IPS DF 6.9 (cell line): ENCODE data around the gene POLR2M.
A peak's percentile ranks its signal among the peaks of the same experiment; 100 is the strongest.

Experiments used
- DNase-seq: peaks from one replicate; pipeline ENCODE4 v3.0.0-alpha.2; 2013; ENCODE audit warnings: low read depth, low spot score
- H3K27ac ChIP-seq: one replicate; pipeline ENCODE4 v1.5.1; 2013; ENCODE audit warnings: low read length, control low read depth
- H3K27me3 ChIP-seq: 2 replicates; pipeline ENCODE4 v1.6.1; 2013; ENCODE audit warnings: mild to moderate bottlenecking, low read length; ENCODE audit not compliant: control insufficient read depth, insufficient read depth
- H3K36me3 ChIP-seq: 2 replicates; pipeline ENCODE4 v1.6.1; 2013; ENCODE audit warnings: low read length; ENCODE audit not compliant: control insufficient read depth, insufficient read depth
- H3K4me1 ChIP-seq: 2 replicates; pipeline ENCODE4 v1.6.1; 2013; ENCODE audit warnings: low read length; ENCODE audit not compliant: control insufficient read depth, insufficient read depth
- H3K4me3 ChIP-seq: 2 replicates; pipeline ENCODE4 v1.5.1; 2013; ENCODE audit warnings: mild to moderate bottlenecking, low read length
- H3K9me3 ChIP-seq: 2 replicates; pipeline ENCODE4 v1.6.1; 2013; ENCODE audit warnings: low read length, inconsistent platforms; ENCODE audit not compliant: control insufficient read depth, insufficient read depth
- WGBS: extraction: QIAGEN DNeasy Blood & Tissue Kit; methylation state at CpG from one replicate; pipeline ENCODE4 v1.1.7; 2013; ENCODE audit warnings: mixed read lengths, missing lambda C conversion rate; ENCODE audit not compliant: insufficient read length, insufficient coverage; 5-methylcytosine and 5-hydroxymethylcytosine counted together

POLR2M gene

DNA sequence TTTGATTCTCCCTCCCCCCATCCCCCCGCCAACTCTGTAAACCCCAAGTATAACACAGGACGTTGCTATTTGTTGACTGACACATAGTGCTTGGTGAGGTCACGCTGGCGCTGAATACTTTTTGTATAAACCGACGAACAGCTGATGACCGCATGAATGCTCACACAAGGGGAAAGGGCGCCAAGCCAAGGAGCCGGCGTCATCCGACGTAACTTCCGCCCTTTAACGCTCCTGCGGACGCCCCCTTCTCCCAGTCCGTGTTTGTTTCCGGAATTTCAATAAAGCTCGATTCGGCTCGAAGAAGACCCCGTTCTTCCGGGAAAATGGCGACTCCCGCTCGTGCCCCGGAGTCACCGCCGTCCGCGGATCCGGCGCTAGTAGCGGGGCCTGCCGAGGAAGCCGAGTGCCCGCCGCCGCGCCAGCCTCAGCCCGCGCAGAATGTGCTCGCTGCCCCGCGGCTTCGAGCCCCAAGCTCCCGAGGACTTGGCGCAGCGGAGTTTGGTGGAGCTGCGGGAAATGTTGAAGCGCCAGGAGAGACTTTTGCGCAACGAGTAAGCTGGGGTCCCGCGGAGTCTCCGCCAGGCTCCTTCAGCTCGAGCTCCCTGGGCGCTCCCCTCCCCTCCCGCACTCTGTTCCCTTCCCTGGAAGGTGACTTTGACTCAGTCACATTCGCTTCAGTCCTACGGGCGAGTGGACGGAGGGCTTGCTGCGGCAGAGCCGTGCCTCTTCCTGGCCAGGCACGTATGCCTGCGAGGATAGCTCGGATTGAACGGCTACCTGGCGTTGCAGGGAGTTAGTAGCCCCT lies at the start of gene POLR2M:
TSS of gene POLR2M (plus strand) at position 310 of the 805 bp plus-strand sequence. CDS start at position 439, 129 bp downstream.
- peak; percentile 92 for DNase-seq
- Histone ChIP-seq H3K4me1 (peaks cover 2% of the 10 kb centered on the region; the same call in 1 of the 2 replicates), H3K36me3 (peaks cover 3% of the 10 kb centered on the region; the same call in 1 of the 2 replicates), H3K9me3 (no peaks in the 10 kb centered on the region), H3K27me3 (no peaks in the 10 kb centered on the region), H3K4me3 (peak within 1 kb of the TSS; percentile 82), H3K27ac (no peak within 1 kb of the TSS)
- WGBS: no CpG with 5 or more reads among the region's 70 CpGs

- Histone ChIP-seq H3K27me3 (no peaks in the 10 kb centered on the region), H3K27ac (no peak overlapping the region), H3K36me3 (no peaks in the 10 kb centered on the region), H3K4me3 (no peak overlapping the region), H3K9me3 (no peaks in the 10 kb centered on the region), H3K4me1 (no peaks in the 10 kb centered on the region)
- WGBS: no CpG with 5 or more reads among the region's 1 CpG
- no peak for DNase-seq
Observed at GRCh38 chr15:57657619-57658018, 48.9 kb upstream of the POLR2M start.

DNA sequence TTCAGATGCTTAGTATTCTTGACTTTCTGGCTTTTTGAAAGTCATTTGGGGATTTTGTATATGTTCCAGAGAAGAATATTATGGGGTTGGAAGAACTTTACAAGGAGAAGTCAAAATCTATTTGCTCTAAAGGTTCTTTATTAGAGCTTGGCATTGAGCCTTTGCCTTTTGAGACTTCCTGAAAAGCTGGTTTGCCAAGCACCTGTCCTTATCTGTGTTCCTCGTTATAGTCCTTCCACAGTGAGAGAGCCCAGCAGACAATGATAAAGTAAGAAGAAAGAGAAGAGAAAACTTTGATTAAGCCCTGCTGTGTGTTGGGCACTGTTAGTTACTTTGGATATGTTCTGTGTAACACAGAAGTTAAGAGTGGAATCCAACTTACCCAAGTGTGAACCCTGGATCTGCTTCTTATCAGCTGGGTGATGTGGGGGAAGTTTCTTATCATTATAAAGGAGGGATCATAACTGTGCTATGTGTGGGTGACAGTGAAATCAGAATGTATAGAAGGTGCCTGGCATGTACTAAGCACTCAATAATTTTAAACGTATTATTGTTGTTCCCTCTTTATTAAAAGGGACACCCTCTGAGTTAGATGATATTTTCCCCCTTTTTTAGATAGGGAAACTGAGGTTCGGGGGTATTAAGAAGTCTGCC lies 44.3 kb upstream of the POLR2M start:
- H3K27ac ChIP-seq: no peak overlapping the region

DNA sequence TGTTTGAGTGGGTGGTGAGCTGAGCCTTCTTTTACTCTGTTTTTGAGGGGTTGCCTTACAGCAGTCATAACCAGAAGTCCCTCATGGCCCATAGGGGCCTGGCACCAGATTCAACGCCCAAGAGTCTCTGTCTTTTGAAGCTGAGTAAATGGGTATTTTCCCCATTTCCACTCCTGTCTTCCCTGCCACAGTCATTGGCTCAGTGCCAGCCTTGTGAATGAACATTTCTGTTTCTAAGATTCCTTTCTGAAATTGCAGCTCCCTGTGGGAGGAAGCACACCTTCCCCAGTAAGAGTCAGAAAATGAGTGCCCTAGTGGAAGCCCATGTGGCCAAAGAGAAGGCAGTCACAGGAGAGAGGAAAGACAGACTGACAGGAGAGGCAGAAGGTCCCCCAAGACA lies 43.7 kb upstream of the POLR2M start:
- H3K4me3 ChIP-seq: no peak overlapping the region
- no peaks in the 10 kb centered on the region for H3K4me1 ChIP-seq
- WGBS: no CpG with 5 or more reads among the region's 1 CpG
- H3K9me3 ChIP-seq: no peaks in the 10 kb centered on the region
- H3K27me3 ChIP-seq: no peaks in the 10 kb centered on the region
- no peak overlapping the region for H3K27ac ChIP-seq
- H3K36me3 ChIP-seq: no peaks in the 10 kb centered on the region
- DNase-seq: no peak

More for the DNA sequence above, 44.3 kb upstream of the POLR2M start:
- no peaks in the 10 kb centered on the region for H3K36me3 ChIP-seq
- H3K27me3 ChIP-seq: no peaks in the 10 kb centered on the region
- H3K4me1 ChIP-seq: no peaks in the 10 kb centered on the region
- no peaks in the 10 kb centered on the region for H3K9me3 ChIP-seq
- no CpG with 5 or more reads among the region's 3 CpGs for WGBS
- no peak overlapping the region for H3K4me3 ChIP-seq
- DNase-seq: no peak

- no peaks in the 10 kb centered on the region for H3K27me3 ChIP-seq
- no peak for DNase-seq
- H3K4me3 ChIP-seq: no peak overlapping the region
- no peaks in the 10 kb centered on the region for H3K4me1 ChIP-seq
- WGBS: no CpG with 5 or more reads among the region's 2 CpGs
- no peaks in the 10 kb centered on the region for H3K36me3 ChIP-seq
- no peak overlapping the region for H3K27ac ChIP-seq
- no peaks in the 10 kb centered on the region for H3K9me3 ChIP-seq
Observed at GRCh38 chr15:57663262-57663661, 43.3 kb upstream of the POLR2M start.

DNA sequence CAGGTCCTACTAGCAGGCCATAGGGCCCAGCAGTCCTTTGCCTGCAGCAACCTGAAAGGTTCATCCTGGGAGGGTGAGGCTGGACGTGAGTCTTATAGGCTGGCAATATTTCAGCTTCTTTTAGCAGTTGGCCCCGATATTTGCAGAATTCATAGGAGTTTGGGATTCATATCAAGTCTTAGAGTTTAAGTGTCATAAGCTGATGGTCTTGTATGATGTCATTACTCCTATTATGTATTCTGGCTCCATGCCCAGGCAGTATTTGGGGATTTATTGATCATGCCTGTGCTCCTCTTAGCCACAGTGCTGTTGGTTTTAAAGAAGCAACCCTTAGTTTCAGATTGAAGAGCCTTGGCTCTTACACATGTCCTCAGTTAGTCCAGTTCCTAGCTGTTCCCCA lies 41.3 kb upstream of the POLR2M start:
- H3K9me3 ChIP-seq: no peaks in the 10 kb centered on the region
- H3K4me3 ChIP-seq: no peak overlapping the region
- no peaks in the 10 kb centered on the region for H3K36me3 ChIP-seq
- no CpG with 5 or more reads among the region's 2 CpGs for WGBS
- no peaks in the 10 kb centered on the region for H3K4me1 ChIP-seq
- H3K27me3 ChIP-seq: no peaks in the 10 kb centered on the region
- H3K27ac ChIP-seq: no peak overlapping the region
- no peak for DNase-seq

GRCh38 chr15:57665939-57666338 lies 40.6 kb upstream of the POLR2M start:
- no peaks in the 10 kb centered on the region for H3K4me1 ChIP-seq
- DNase-seq: no peak
- H3K27ac ChIP-seq: no peak overlapping the region
- H3K4me3 ChIP-seq: no peak overlapping the region
- no peaks in the 10 kb centered on the region for H3K36me3 ChIP-seq
- H3K27me3 ChIP-seq: no peaks in the 10 kb centered on the region
- WGBS: no CpG with 5 or more reads among the region's 4 CpGs
- H3K9me3 ChIP-seq: no peaks in the 10 kb centered on the region

DNA sequence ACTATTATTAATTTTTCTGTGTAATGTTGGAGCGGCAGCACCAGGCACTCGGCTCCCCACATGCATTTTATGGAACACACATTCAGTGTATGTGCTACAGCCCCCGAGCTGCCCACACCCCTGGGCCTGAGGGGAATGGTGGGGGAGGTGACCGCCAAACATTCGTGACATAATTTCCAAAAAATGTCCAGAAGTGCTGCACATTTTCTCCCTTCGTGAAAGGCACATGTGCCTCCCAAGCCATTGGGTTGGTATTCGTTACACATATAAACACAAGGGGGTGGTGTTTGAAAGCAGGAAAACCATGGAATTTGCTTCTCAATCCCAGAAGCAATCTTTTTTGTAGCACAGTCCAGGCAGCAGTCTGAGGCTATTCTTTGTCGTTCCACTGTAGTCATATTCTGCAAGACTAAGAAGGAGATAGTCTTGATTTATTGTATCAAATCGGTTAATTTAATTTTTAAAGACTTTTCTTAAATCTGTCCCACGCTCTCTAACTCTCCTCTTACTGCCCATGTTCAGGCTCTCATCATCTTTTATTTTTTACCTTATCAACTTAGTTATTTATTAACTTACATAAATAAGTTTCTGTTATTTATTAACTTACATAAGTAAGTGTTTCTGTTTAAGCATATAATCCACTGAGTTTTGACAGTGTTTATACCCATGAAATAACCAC lies 39.2 kb upstream of the POLR2M start:
- WGBS: no CpG with 5 or more reads among the region's 10 CpGs
- DNase-seq: no peak
- no peaks in the 10 kb centered on the region for H3K4me1 ChIP-seq
- no peaks in the 10 kb centered on the region for H3K9me3 ChIP-seq
- no peak overlapping the region for H3K4me3 ChIP-seq
- no peaks in the 10 kb centered on the region for H3K36me3 ChIP-seq
- no peak overlapping the region for H3K27ac ChIP-seq
- H3K27me3 ChIP-seq: no peaks in the 10 kb centered on the region

- no peaks in the 10 kb centered on the region for H3K36me3 ChIP-seq
- no CpG with 5 or more reads among the region's 4 CpGs for WGBS
- H3K9me3 ChIP-seq: no peaks in the 10 kb centered on the region
- no peak overlapping the region for H3K27ac ChIP-seq
- no peak for DNase-seq
- H3K27me3 ChIP-seq: no peaks in the 10 kb centered on the region
- H3K4me1 ChIP-seq: no peaks in the 10 kb centered on the region
- no peak overlapping the region for H3K4me3 ChIP-seq
Observed at GRCh38 chr15:57668016-57668415, 38.5 kb upstream of the POLR2M start.

GRCh38 chr15:57671636-57672035 lies 34.9 kb upstream of the POLR2M start:
- no peak for DNase-seq
- no peaks in the 10 kb centered on the region for H3K27me3 ChIP-seq
- H3K27ac ChIP-seq: no peak overlapping the region
- no peaks in the 10 kb centered on the region for H3K9me3 ChIP-seq
- no CpG with 5 or more reads among the region's 1 CpG for WGBS
- no peaks in the 10 kb centered on the region for H3K36me3 ChIP-seq
- no peak overlapping the region for H3K4me3 ChIP-seq
- no peaks in the 10 kb centered on the region for H3K4me1 ChIP-seq
